Osteoblast (primary cell): ENCODE data around the gene CDC37L1. TPM values are rescaled to one million over a fixed set of nuclear protein-coding genes. Genes with fewer than 3 reads are reported as not detected.

Experiments
- DNase-seq: peaks from one replicate; pipeline ENCODE4 v3.0.0; 2011; ENCODE audit warnings: low spot score, mixed read lengths; ENCODE audit not compliant: insufficient read length; ENCODE audit errors: missing footprints
- H2AFZ ChIP-seq: 2 replicates; pipeline ENCODE4 v1.6.0; 2011; ENCODE audit warnings: mild to moderate bottlenecking, low read length
- H3K27ac ChIP-seq: 2 replicates; pipeline ENCODE4 v1.5.1; 2011; ENCODE audit warnings: mild to moderate bottlenecking, low read depth, low read length, moderate library complexity
- H3K27me3 ChIP-seq: 2 replicates; pipeline ENCODE4 v1.6.0; 2012; ENCODE audit warnings: mild to moderate bottlenecking, control low read depth, inconsistent platforms, low read length, moderate library complexity; ENCODE audit not compliant: insufficient read depth
- H3K36me3 ChIP-seq: 2 replicates; pipeline ENCODE4 v1.5.1; 2011; ENCODE audit warnings: mild to moderate bottlenecking, low read length, control low read depth, moderate library complexity; ENCODE audit not compliant: insufficient read depth
- H3K4me1 ChIP-seq: 2 replicates; pipeline ENCODE4 v1.5.1; 2011; ENCODE audit warnings: mild to moderate bottlenecking, low read length, control low read depth, moderate library complexity; ENCODE audit not compliant: insufficient read depth
- H3K4me2 ChIP-seq: 2 replicates; pipeline ENCODE4 v1.6.0; 2011; ENCODE audit warnings: mild to moderate bottlenecking, low read length; ENCODE audit not compliant: insufficient read depth
- H3K4me3 ChIP-seq: fragments of 200-600 bp; sonication (generic); 3 replicates; pipeline ENCODE4 v1.5.1; 2012; ENCODE audit warnings: mild to moderate bottlenecking, low read length, inconsistent platforms; ENCODE audit not compliant: insufficient read depth
- H3K79me2 ChIP-seq: 2 replicates; pipeline ENCODE4 v1.6.0; 2012; ENCODE audit warnings: mild to moderate bottlenecking, low read length, control low read depth, inconsistent platforms; ENCODE audit not compliant: insufficient read depth
- H3K9me3 ChIP-seq: 2 replicates; pipeline ENCODE4 v1.5.1; 2011; ENCODE audit warnings: low read depth, low read length, control low read depth
- H4K20me1 ChIP-seq: 2 replicates; pipeline ENCODE4 v1.6.0; 2012; ENCODE audit warnings: mild to moderate bottlenecking, low read length, control low read depth; ENCODE audit not compliant: insufficient read depth
- CTCF ChIP-seq: IDR thresholded peaks from 2 replicates; pipeline ENCODE4 v1.5.1; 2011; ENCODE audit warnings: mild to moderate bottlenecking, low read depth, low read length, moderate library complexity; ENCODE audit errors: extremely low read depth
- total RNA-seq: library from RNA; depleted of rRNA; stranded (reverse); fragments of >200 nt; gene quantifications from 2 replicates; pipeline ENCODE4 v1.2.3, GENCODE V29; 2012

CDC37L1 gene
- total RNA-seq: 29.3 and 35.1 TPM in 2 replicates

- Histone ChIP-seq H3K4me1 (peaks cover 28% of the 10 kb centered on the region), H4K20me1 (peaks cover 7% of the 10 kb centered on the region), H3K79me2 (peaks cover 44% of the 10 kb centered on the region), H3K4me2 (peak within 1 kb of the TSS; percentile 84), H2AFZ (peak within 1 kb of the TSS; percentile 89), H3K36me3 (no peaks in the 10 kb centered on the region), H3K27me3 (no peaks in the 10 kb centered on the region), H3K4me3 (peak within 1 kb of the TSS; percentile 76), H3K27ac (peak within 1 kb of the TSS; percentile 89), H3K9me3 (no peaks in the 10 kb centered on the region)
- TF ChIP-seq CTCF: peak; percentile 49
- peak; percentile 94 for DNase-seq
These were observed at the start of gene CDC37L1 for GRCh38 chr9:4679268-4680172. CDC37L1 (plus strand) TSS chr9:4679569; CDS start chr9:4679768, 199 bp downstream.

- Histone ChIP-seq H3K36me3 (no peaks in the 10 kb centered on the region), H3K27ac (no peak overlapping the region), H3K4me3 (no peak overlapping the region), H2AFZ (no peak overlapping the region), H3K4me2 (no peak overlapping the region), H3K27me3 (no peaks in the 10 kb centered on the region), H4K20me1 (no peaks in the 10 kb centered on the region), H3K4me1 (no peaks in the 10 kb centered on the region), H3K9me3 (no peaks in the 10 kb centered on the region), H3K79me2 (no peaks in the 10 kb centered on the region)
- no peak for TF ChIP-seq CTCF
- DNase-seq: no peak
These were observed 48.5 kb upstream of the CDC37L1 start for GRCh38 chr9:4630836-4631235.

GRCh38 chr9:4638968-4639367, 40.4 kb upstream of the CDC37L1 start:
- Histone ChIP-seq H3K4me1 (no peaks in the 10 kb centered on the region), H3K9me3 (no peaks in the 10 kb centered on the region), H3K27ac (no peak overlapping the region), H3K4me2 (no peak overlapping the region), H3K4me3 (no peak overlapping the region), H3K27me3 (no peaks in the 10 kb centered on the region), H3K36me3 (no peaks in the 10 kb centered on the region), H2AFZ (no peak overlapping the region), H3K79me2 (no peaks in the 10 kb centered on the region), H4K20me1 (no peaks in the 10 kb centered on the region)
- TF ChIP-seq CTCF: no peak
- DNase-seq: no peak

- Histone ChIP-seq H3K4me2 (no peak overlapping the region), H4K20me1 (no peaks in the 10 kb centered on the region), H3K36me3 (no peaks in the 10 kb centered on the region), H3K4me1 (no peaks in the 10 kb centered on the region), H3K27me3 (no peaks in the 10 kb centered on the region), H3K79me2 (no peaks in the 10 kb centered on the region), H2AFZ (no peak overlapping the region), H3K27ac (no peak overlapping the region), H3K4me3 (no peak overlapping the region), H3K9me3 (no peaks in the 10 kb centered on the region)
- TF ChIP-seq CTCF: no peak
- DNase-seq: no peak
These were observed 39.9 kb upstream of the CDC37L1 start for GRCh38 chr9:4639420-4639819.
